ENCODE data around the gene NPY.

The NPY gene

DNA sequence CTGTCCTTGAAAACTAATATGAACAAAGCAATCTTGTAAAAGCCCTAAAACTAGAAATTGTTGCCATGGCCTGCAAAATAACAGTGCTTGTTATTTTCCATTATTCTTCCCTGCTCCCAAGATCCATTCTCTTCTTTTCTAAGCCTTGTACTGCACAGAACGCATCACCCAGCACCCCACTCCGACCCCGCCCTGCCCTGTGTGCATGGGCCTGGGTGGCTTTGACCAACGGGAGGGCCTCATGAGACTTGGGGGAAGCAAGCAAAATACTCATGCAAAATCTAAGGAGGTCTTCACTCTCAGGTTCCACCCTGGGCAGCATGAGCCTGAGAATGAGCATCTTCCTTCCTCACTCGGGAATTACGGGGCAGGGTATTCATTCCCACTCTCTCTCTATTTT, 32.4 kb downstream of the NPY start:
- no peak for DNase-seq (ENCODE audit: low spot score)

GRCh38 chr7:24318326-24318725, 34.3 kb downstream of the NPY start:
- no peak for DNase-seq (ENCODE audit: low spot score)

DNA sequence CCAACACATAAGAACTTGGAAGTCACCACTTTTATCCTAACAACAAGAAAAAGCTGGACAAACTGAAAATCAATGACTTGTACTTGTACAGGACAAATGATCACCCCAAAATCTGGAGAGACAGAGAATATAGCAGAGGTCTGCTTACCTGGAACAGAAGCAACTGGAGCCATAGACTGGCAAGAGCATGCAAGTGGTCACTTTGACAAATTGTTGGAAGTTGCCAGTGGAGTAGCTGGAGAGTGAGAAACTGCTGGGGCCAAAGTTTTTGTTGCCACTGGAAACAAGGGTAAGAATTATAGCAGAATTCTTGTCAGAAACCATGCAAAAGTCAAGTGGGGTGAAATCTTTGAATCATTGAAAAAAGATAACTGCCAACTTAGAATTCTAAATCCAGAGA, 35.2 kb downstream of the NPY start:
- DNase-seq (ENCODE audit: low spot score), result no peak

DNA sequence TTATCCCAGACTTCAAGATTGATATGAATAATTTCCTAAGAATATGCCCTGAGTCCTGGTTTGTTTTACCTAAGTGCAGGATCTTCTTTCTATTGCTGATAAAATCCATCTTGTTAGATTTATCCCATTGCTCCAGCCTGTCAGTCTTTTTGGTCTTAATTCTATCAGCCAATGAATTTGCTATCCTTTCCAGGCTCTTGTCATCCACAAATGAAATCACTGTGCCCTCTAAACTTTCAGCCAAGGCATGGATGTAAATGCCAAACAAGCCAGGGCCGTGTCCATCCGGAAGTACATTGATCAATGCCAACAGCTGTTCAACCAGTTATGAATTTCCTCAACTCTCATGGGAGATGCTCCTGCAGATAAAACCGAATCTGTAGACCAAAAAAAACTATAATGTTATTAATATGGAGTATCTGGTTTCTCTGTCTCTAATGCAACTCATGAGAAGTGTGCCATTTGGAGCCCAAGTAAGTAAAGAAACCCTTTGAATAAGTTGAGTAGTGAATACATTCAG, 40.0 kb downstream of the NPY start:
- DNase-seq (ENCODE audit: low spot score), result no peak

DNA sequence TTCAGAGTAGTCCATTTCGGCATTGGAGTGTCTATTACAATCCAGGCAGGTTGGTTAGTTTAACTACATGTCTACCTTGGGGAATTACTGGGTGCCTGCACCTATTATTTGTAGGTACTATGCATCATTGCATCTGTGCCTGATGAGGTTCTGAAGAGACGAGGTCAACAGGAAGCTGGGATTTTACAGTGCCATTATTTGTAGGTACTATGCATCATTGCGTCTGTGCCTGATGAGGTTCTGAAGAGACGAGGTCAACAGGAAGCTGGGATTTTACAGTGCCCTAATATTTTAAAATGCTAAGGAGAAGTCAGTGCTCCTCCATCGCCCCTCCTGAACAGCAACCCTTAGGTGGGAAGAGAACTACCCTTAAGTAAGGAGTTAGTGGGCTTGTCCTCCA, 41.7 kb downstream of the NPY start:
- no peak for DNase-seq (ENCODE audit: low spot score)

DNA sequence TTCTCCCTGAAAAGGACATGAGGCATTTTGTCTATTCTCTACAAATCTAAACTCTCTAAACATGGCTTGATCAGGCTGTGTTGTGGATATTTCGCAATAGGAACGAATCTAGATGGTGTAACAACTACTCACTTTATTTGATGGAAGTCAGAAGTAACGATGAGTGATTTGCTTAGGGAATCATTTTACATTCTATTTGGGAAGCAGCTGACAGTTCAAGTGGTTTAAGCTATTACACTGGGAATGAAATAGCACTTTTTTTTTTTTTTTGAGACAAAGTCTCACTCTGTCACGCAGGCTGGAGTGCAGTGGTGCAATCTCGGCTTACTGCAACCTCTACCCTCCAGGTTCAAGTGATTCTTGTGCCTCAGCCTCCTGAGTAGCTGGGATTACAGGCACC, 44.1 kb downstream of the NPY start:
- no peak for DNase-seq (ENCODE audit: low spot score)

- no peak for DNase-seq (ENCODE audit: low spot score)
Observed at GRCh38 chr7:24328894-24329293, 44.9 kb downstream of the NPY start.

DNA sequence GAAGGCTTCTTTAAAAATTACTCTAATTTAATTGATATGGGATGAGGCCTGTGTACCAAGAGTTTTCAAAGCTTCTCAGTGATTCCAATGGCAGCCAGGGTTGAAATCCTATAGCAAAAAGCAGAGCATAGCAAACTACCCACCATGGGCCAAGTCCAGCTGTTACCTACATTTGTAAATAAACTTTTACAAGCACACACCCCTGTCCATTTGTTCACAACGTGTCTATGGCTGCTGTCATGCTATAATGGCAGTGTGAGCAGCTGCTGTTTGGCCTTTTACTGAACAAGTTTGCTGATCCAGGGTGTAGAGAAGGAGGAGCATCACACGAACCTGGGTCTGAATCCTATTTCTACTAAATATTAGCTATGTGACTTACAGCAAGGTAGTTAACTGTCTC, 50.0 kb downstream of the NPY start:
- no peak for DNase-seq (ENCODE audit: low spot score)

DNA sequence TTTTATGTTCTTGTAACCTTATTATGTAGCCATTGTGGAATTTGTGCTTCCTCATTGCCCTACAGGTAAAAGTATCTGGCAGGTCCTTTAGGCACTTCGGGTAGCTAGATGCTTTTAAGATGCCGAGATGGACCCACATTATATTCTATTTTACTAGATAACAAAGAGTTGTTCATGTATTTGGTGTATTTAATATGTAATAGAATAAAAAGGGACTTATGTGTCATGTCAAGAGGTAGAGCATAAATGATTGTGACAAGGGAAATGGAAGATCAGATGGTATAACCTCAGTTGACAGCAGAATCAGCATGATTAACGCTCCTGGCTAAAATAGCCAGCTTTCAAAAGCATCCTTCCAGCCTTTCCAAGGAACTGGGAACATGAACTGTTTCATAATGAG, 50.6 kb downstream of the NPY start:
- no peak for DNase-seq (ENCODE audit: low spot score)

GRCh38 chr7:24336461-24336860, 52.5 kb downstream of the NPY start:
- no peak for DNase-seq (ENCODE audit: low spot score)

GRCh38 chr7:24337180-24337579, 53.2 kb downstream of the NPY start:
- DNase-seq (ENCODE audit: low spot score), result peak; percentile 16

- DNase-seq (ENCODE audit: low spot score), result no peak
Observed at GRCh38 chr7:24339575-24339974, 55.6 kb downstream of the NPY start.

GRCh38 chr7:24340727-24341126, 56.7 kb downstream of the NPY start:
- no peak for DNase-seq (ENCODE audit: low spot score)
